NCI-H1417 (cell line): ENCODE data around the gene MCF2L2.
"Not testable (repeated sequence)": the region's sequence is repeated elsewhere in the genome, so short reads cannot be mapped to it uniquely, and the experiment has no call there.

Experiments used
- DNase-seq, 3 experiments: peaks; one replicate each; lab custom pipeline; 2025; lab: John Stamatoyannopoulos, UW

The MCF2L2 gene

DNA sequence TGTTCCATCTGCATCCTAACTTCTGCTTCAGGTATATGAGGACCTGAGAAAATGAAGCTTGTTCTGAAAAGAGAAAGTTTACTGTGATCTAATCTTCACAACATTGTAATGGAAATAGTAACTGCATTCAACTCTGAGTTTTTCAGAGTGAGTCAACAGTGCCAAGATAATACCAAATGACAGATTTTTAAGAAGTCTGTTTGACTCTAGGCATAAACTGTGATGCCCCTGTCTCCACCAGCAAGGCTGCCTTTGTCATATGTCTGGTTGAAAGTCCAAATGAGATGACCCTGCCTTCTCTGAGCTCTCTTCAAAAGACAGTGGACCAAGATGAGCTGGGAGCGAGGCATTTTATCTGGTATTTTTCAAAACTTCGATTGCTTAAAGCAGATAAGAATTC is 220.2 kb downstream of the MCF2L2 start:
- no peak for DNase-seq

GRCh38 chr3:183203670-183204069 is 224.7 kb downstream of the MCF2L2 start:
- no peak for DNase-seq

- no peak for DNase-seq
Measured at GRCh38 chr3:183202004-183202722, 226.3 kb downstream of the MCF2L2 start.

- no peak for DNase-seq
Measured at GRCh38 chr3:183198939-183199338, 229.5 kb downstream of the MCF2L2 start.

- no peak for DNase-seq
Measured at GRCh38 chr3:183197734-183198133, 230.7 kb downstream of the MCF2L2 start.

DNA sequence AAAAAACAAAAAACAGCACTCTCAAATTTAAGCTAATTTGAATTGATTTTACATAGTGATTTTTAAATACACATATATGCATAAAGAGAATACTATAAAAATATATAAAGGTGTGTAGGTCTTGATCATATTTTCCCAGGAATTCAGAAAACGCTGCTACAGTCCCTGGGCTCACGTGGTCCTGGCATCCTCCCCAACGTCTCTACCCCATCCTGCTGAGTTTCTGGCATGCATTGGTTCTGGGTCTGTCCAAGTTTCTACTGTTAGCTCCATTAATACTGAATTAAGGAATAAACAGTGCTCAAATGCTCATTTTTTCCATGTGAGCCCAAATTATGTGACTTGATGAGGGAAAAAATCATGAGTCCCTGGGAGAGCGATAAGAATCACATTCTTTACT is 233.2 kb downstream of the MCF2L2 start:
- no peak for DNase-seq

GRCh38 chr3:183193762-183194689 is 234.4 kb downstream of the MCF2L2 start:
- DNase-seq: peak in 2 of 3 experiments; percentile 86 to 97

GRCh38 chr3:183192650-183193300 is 235.6 kb downstream of the MCF2L2 start:
- DNase-seq: peak in 2 of 3 experiments; percentile 88 to 91

GRCh38 chr3:183189641-183190040 is 238.8 kb downstream of the MCF2L2 start:
- DNase-seq: no peak

GRCh38 chr3:183188895-183189462 is 239.4 kb downstream of the MCF2L2 start:
- peak in 2 of 3 experiments; percentile 11 to 33 for DNase-seq

- peak in 2 of 3 experiments; percentile 19 to 51 for DNase-seq
Measured at GRCh38 chr3:183185696-183186095, 242.7 kb downstream of the MCF2L2 start.

DNA sequence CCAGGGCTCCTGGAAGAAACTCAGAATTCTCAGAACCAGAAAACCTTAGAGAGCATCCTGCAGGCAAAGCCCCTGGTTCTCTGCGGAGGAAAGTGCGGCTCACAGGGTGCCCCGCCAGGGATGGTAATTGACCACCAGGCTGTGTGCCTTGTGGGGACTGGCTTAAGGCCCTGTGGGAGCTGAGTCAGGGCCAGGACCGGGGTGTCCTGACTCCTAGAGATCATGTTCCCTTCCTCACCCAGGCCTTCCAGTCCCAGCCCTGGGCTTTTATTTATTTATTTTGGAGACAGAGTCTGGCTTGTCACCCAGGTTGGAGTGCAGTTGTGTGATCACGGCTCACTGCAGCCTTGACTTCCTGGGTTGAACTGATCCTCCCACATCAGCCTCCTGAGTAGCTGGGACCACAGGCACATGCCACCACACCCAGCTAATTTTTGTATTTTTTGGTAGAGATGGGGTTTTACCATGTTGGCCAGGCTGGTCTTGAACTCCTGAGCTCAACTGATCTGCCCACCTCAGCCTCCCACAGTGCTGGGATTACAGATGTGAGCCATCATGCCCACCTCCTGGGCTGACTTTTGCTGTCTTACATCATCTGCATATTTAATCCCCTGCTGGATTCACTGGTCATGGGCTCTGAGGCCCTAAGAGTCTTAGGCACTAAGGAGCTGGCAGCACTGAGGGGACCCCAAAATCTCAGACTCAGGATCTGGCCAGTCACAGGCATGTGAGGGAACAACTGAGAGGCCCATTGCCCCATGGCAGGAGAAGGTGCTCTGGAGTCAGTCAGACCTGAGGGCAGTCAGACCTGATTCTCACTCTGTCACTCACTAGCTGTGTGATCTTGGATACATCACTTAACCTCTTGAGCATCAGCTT is 245.4 kb downstream of the MCF2L2 start:
- no peak for DNase-seq

GRCh38 chr3:183182073-183182472 is 246.3 kb downstream of the MCF2L2 start:
- peak in 2 of 3 experiments; percentile 87 to 90 for DNase-seq

- peak in 2 of 3 experiments; percentile 85 to 87 for DNase-seq
Measured at GRCh38 chr3:183181606-183182005, 246.8 kb downstream of the MCF2L2 start.

GRCh38 chr3:183180784-183181295 is 247.6 kb downstream of the MCF2L2 start:
- DNase-seq: no peak

GRCh38 chr3:183180110-183180783 is 248.2 kb downstream of the MCF2L2 start:
- DNase-seq: peak in 1 of 3 experiments; percentile 15

DNA sequence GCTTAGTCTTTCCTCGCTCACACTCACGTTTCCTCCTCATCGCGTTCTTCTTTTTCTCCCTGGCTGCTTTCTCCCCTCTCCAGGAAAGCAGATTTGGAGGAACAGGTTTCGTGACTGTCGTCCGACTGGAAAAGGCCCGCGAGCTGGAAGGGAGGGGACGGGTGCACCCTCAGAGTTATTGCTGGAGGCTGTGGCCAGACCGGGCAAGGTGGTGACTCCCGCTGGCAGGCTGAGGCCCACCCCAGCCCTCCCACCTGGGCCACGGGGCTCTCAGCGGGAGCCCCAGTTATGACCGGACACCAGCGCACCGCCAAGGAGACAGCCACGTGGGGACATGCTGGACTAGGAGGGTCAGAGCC is 248.9 kb downstream of the MCF2L2 start:
- DNase-seq: not testable (repeated sequence)

DNA sequence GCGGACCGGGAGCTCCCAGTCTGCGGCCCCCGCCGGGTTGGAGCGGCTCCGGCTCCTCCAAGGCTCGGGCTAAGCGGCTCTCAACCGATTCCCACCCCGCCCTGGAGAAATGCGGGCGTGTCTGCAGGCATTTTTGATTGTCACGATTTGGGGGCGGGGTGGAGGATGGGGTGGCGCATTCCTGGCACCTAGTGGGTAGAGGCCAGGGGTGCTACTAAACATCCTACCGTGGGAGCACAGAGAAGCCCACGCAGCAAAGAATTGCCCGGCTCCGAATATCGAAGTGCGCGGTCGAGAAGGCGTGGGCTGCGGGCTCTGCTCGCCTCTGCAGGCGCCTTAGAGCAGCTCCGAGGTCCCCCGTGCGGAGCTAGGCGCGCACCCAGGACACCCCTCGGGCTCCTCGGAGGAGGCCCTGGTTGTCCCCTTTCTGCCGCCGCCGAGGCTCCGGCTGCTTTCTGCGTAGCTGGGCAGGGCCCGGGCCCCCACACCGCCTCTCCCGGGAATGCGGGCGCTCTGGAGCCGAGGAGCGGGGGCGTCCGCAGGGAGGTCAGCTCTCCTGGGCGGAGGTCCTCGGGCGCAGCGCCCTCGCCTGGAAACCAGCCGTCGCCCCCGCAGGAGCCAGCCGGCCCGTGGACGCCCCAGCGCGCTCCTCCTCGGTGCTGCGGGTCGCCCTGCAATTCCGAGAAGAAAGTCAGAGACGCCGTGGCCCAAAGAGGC is 249.4 kb downstream of the MCF2L2 start:
- DNase-seq: no peak

- no peak for DNase-seq
Measured at GRCh38 chr3:183178512-183178832, 249.9 kb downstream of the MCF2L2 start.
